ENCODE measurements around the gene PAX2. TPM values are rescaled to one million over a fixed set of nuclear protein-coding genes. Genes with fewer than 3 reads are reported as not detected.

Gene PAX2
- total RNA-seq, 4 donors from 2014 or later = not detected

DNA sequence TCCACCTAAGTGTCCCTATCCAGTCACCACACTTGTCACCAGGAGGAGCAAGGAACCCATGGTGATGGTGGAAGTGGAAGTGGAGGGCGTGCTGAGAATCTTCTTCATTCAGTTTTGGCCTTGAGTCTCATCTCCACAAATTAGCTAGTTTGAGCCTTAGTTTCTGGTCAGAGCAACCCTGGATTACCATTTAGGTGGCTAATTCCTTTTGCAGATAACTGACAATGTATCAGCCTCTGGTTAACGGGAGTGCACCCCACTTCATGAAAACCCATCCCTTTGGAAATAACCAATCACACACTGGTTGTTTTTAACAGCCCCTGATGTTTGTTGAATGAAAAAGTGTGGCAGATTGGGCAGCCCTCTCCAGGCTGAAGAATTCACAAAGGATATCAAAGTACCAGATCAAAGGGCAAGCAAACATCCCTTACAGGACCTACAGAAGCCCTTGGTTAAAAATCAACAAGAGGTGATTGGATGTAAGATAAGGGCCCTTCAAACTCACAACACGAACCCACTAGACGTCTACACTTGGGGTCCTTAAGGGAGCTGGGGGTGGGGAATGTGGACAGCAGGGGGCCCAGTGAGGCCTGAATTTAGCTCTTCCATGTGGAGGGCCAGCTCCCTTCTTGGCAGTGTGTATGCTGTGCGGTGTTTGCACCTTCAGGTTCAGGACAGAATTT, 130.2 kb downstream of the PAX2 start:
- Histone ChIP-seq H3K4me3 (no peak overlapping the region), H3K27me3 (peaks cover 58% of the 10 kb centered on the region), H3K27ac (no peak overlapping the region), H3K4me1 (no peaks in the 10 kb centered on the region), H3K9me3 (no peaks in the 10 kb centered on the region), H3K36me3 (no peaks in the 10 kb centered on the region)
- TF ChIP-seq CTCF (IDR thresholded peaks at IDR 0.05) (no peak), POLR2AphosphoS5 (IDR thresholded peaks at IDR 0.05) (no peak), EP300 (IDR thresholded peaks at IDR 0.05) (no peak), POLR2A (IDR thresholded peaks at IDR 0.05) (no peak)
- WGBS = 68% methylated on average over 5 of the region's 5 CpGs
- DNase-seq (ENCODE audit: low spot score in 2 of 2) = no peak

DNA sequence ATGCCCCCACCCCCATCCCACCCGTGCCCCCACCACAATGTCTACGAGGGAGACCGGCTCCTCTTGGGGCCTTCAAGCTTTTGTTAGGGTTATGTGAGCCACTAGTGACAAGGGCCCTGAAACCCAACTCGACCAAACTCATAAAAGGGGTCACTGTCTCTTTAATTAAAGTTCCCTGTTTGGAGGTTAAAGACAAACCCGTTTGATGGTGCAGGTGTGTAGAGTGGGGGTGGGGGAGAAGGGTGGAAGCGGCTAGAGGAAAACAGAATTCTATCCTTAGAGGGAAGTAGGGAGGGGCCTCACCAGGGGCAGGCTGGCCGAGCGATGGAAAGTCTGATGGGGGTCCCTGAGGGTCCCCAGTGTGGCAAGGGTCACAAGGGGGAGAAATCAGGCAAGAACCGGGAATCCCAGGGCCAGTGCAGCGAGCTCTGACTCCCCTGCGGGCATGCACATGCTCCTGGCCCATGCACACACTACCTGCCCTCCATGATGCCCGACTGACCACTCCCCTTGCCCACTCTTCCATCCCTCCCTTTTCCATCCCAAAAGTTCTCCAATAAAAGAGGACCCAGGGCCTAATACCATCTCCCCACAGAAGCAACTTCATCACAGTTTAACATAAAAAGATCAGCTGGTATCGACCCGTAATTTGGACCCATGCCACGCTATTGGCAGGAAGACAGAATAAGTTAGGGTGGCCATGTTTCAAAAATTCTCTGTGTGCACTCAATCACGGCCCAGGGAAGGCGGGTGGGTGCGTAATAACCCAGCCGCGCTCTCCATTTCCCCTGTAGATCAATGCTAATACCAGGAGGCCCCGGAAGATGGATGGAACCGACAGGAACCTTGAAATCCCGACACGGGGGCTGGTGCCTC, 131.4 kb downstream of the PAX2 start:
- no peak for DNase-seq (ENCODE audit: low spot score in 2 of 2)
- no peaks in the 10 kb centered on the region for H3K9me3 ChIP-seq
- no peak overlapping the region for H3K27ac ChIP-seq
- WGBS = 48% methylated on average over 24 of the region's 24 CpGs
- peaks cover 58% of the 10 kb centered on the region for H3K27me3 ChIP-seq
- H3K4me3 ChIP-seq = no peak overlapping the region
- TF ChIP-seq POLR2AphosphoS5 (IDR thresholded peaks at IDR 0.05) = no peak
- TF ChIP-seq POLR2A (IDR thresholded peaks at IDR 0.05) = no peak
- no peak for TF ChIP-seq CTCF (IDR thresholded peaks at IDR 0.05)
- no peak for TF ChIP-seq EP300 (IDR thresholded peaks at IDR 0.05)
- no peaks in the 10 kb centered on the region for H3K36me3 ChIP-seq
- H3K4me1 ChIP-seq = no peaks in the 10 kb centered on the region

- Histone ChIP-seq H3K4me1 (no peaks in the 10 kb centered on the region), H3K27ac (no peak overlapping the region), H3K4me3 (no peak overlapping the region), H3K36me3 (no peaks in the 10 kb centered on the region), H3K9me3 (no peaks in the 10 kb centered on the region), H3K27me3 (peaks cover 58% of the 10 kb centered on the region)
- TF ChIP-seq CTCF (IDR thresholded peaks at IDR 0.05) = no peak
- no peak for TF ChIP-seq POLR2AphosphoS5 (IDR thresholded peaks at IDR 0.05)
- no peak for TF ChIP-seq POLR2A (IDR thresholded peaks at IDR 0.05)
- TF ChIP-seq EP300 (IDR thresholded peaks at IDR 0.05) = no peak
- 92% methylated on average over 10 of the region's 11 CpGs for WGBS
- DNase-seq (ENCODE audit: low spot score in 2 of 2) = no peak
Measured at GRCh38 chr10:100877461-100877850, 132.1 kb downstream of the PAX2 start.

- Histone ChIP-seq H3K27me3 (peaks cover 50% of the 10 kb centered on the region), H3K9me3 (no peaks in the 10 kb centered on the region), H3K4me3 (no peak overlapping the region), H3K4me1 (no peaks in the 10 kb centered on the region), H3K36me3 (no peaks in the 10 kb centered on the region), H3K27ac (no peak overlapping the region)
- DNase-seq (ENCODE audit: low spot score in 2 of 2) = no peak
- 14% methylated on average over 4 of the region's 5 CpGs for WGBS
- TF ChIP-seq EP300 (IDR thresholded peaks at IDR 0.05) (no peak), POLR2A (IDR thresholded peaks at IDR 0.05) (no peak), POLR2AphosphoS5 (IDR thresholded peaks at IDR 0.05) (no peak), CTCF (IDR thresholded peaks at IDR 0.05) (peak; percentile 32 to 43)
Measured at GRCh38 chr10:100878291-100878910, 133.0 kb downstream of the PAX2 start.

Other genes with a start within 250 kb of the PAX2 start
- 10 to 100 TPM in 3 of 4 donors, 1 to 10 TPM in 1; 9.3 to 36.9 (median 12.7) TPM for gene SEC31B, start 225.7 kb upstream of the PAX2 start, total RNA-seq
- 100 to 1,000 TPM; 156 to 176 (median 164) TPM for gene NDUFB8, start 215.7 kb upstream of the PAX2 start, total RNA-seq
- 10 to 100 TPM; 13.5 to 43.5 (median 22.1) TPM for gene HIF1AN, start 209.6 kb upstream of the PAX2 start, total RNA-seq
- 10 to 100 TPM; 11.6 to 41.4 (median 15.6) TPM for gene SLF2, start 167.4 kb downstream of the PAX2 start, total RNA-seq
- 10 to 100 TPM; 19.2 to 36.3 (median 30.1) TPM for gene SEMA4G, start 223.9 kb downstream of the PAX2 start, total RNA-seq
- 10 to 100 TPM; 54.2 to 89.1 (median 62.7) TPM for gene MRPL43, start 241.9 kb downstream of the PAX2 start, total RNA-seq
- 1 to 10 TPM; 7.6 to 9.0 (median 8.1) TPM for gene TWNK, start 242.0 kb downstream of the PAX2 start, total RNA-seq

Measured in suprapubic skin (tissue), 4 donors.